GM19025 (cell line): ENCODE data around the gene HSD3B2.
"Not testable (repeated sequence)": the region's sequence is repeated elsewhere in the genome, so short reads cannot be mapped to it uniquely, and the experiment has no call there.

Experiments
- ATAC-seq: cut with Tn5 transposase; IDR thresholded peaks from one replicate; pipeline ENCODE4 v1.9.1; 2021; ENCODE audit warnings: mild to moderate bottlenecking, low read depth, moderate library complexity; ENCODE audit not compliant: unreplicated experiment

The HSD3B2 gene

GRCh38 chr1:119414950-119415349 lies at the start of gene HSD3B2:
HSD3B2 (plus strand) TSS chr1:119415150; CDS start chr1:119415420, 270 bp downstream.
- ATAC-seq: no peak

GRCh38 chr1:119366424-119366823 lies 48.5 kb upstream of the HSD3B2 start:
- ATAC-seq: peak; percentile 69

- no peak for ATAC-seq
Observed at GRCh38 chr1:119367432-119368124, 47.4 kb upstream of the HSD3B2 start.

GRCh38 chr1:119368554-119368953 lies 46.4 kb upstream of the HSD3B2 start, which contains the start of gene HAO2:
HAO2 (plus strand) TSS chr1:119368785; CDS start chr1:119381086, 12,301 bp downstream.
- ATAC-seq: no peak

- ATAC-seq: no peak
Observed at GRCh38 chr1:119370748-119371147, 44.2 kb upstream of the HSD3B2 start.

- no peak for ATAC-seq
Observed at GRCh38 chr1:119371815-119372214, 43.1 kb upstream of the HSD3B2 start.

- peak; percentile 58 for ATAC-seq
Observed at GRCh38 chr1:119372503-119373086, 42.4 kb upstream of the HSD3B2 start.

- ATAC-seq: no peak
Observed at GRCh38 chr1:119373465-119373864, 41.5 kb upstream of the HSD3B2 start.

- ATAC-seq: no peak
Observed at GRCh38 chr1:119374208-119374874, 40.6 kb upstream of the HSD3B2 start.

GRCh38 chr1:119375366-119375765 lies 39.6 kb upstream of the HSD3B2 start:
- no peak for ATAC-seq

GRCh38 chr1:119376594-119376993 lies 38.4 kb upstream of the HSD3B2 start:
- no peak for ATAC-seq

- ATAC-seq: not testable (repeated sequence)
Observed at GRCh38 chr1:119377594-119377993, 37.4 kb upstream of the HSD3B2 start.

- ATAC-seq: no peak
Observed at GRCh38 chr1:119379117-119379516, 35.8 kb upstream of the HSD3B2 start.

- ATAC-seq: no peak
Observed at GRCh38 chr1:119380304-119380703, 34.6 kb upstream of the HSD3B2 start.

- ATAC-seq: no peak
Observed at GRCh38 chr1:119380983-119381662, 33.8 kb upstream of the HSD3B2 start.

GRCh38 chr1:119384591-119384990 lies 30.4 kb upstream of the HSD3B2 start:
- ATAC-seq: no peak

GRCh38 chr1:119385650-119386049 lies 29.3 kb upstream of the HSD3B2 start:
- no peak for ATAC-seq

- ATAC-seq: no peak
Observed at GRCh38 chr1:119387858-119388257, 27.1 kb upstream of the HSD3B2 start.

- ATAC-seq: no peak
Observed at GRCh38 chr1:119388450-119388849, 26.5 kb upstream of the HSD3B2 start.

GRCh38 chr1:119390526-119390925 lies 24.4 kb upstream of the HSD3B2 start:
- ATAC-seq: no peak

- ATAC-seq: no peak
Observed at GRCh38 chr1:119391749-119392148, 23.2 kb upstream of the HSD3B2 start.
